Trophoblast cell (in vitro differentiated cells and primary cell): Measurements from ENCODE around the gene LRRIQ1.

ENCODE experiments used
- DNase-seq, 2 donors: peaks; one replicate each; pipeline ENCODE4 v3.0.0-alpha.2; 2016
- H2AFZ ChIP-seq: 2 replicates; pipeline ENCODE4 v1.6.1; 2013; ENCODE audit warnings: low read length, moderate library complexity, mild to moderate bottlenecking; ENCODE audit not compliant: insufficient read depth, poor library complexity
- H2AK5ac ChIP-seq: 2 replicates; pipeline ENCODE4 v1.6.1; 2013; ENCODE audit warnings: mild to moderate bottlenecking, low read length
- H2BK120ac ChIP-seq: 2 replicates; pipeline ENCODE4 v1.6.1; 2013; ENCODE audit warnings: low read length, mild to moderate bottlenecking, moderate library complexity; ENCODE audit not compliant: insufficient read depth, poor library complexity
- H2BK12ac ChIP-seq: 2 replicates; pipeline ENCODE4 v1.6.1; 2013; ENCODE audit warnings: mild to moderate bottlenecking, low read length, moderate library complexity
- H2BK5ac ChIP-seq: 2 replicates; pipeline ENCODE4 v1.6.1; 2013; ENCODE audit warnings: low read length, low read depth, moderate library complexity, mild to moderate bottlenecking; ENCODE audit not compliant: poor library complexity
- H3K14ac ChIP-seq: 2 replicates; pipeline ENCODE4 v1.6.1; 2013; ENCODE audit warnings: mild to moderate bottlenecking, low read length
- H3K18ac ChIP-seq: 2 replicates; pipeline ENCODE4 v1.6.1; 2013; ENCODE audit warnings: mild to moderate bottlenecking, low read length
- H3K23ac ChIP-seq: 2 replicates; pipeline ENCODE4 v1.6.1; 2013; ENCODE audit warnings: low read length
- H3K27ac ChIP-seq: 2 replicates; pipeline ENCODE4 v1.5.1; 2013; ENCODE audit warnings: low read depth, mild to moderate bottlenecking, inconsistent platforms, low read length, moderate library complexity
- H3K27me3 ChIP-seq: 2 replicates; pipeline ENCODE4 v1.6.1; 2013; ENCODE audit warnings: inconsistent platforms, mild to moderate bottlenecking, low read length, moderate library complexity; ENCODE audit not compliant: insufficient read depth
- H3K36me3 ChIP-seq, 2 experiments: 1 replicate in 1 of 2; 2 replicates in 1 of 2; pipeline ENCODE4 v1.6.1; 2013; ENCODE audit warnings: low read length in 2 of 2, mild to moderate bottlenecking in 2 of 2, moderate library complexity in 1 of 2; ENCODE audit not compliant: insufficient read depth in 2 of 2, control insufficient read depth in 1 of 2
- H3K4ac ChIP-seq: 2 replicates; pipeline ENCODE4 v1.6.1; 2013; ENCODE audit warnings: low read depth, mild to moderate bottlenecking, low read length, moderate library complexity
- H3K4me1 ChIP-seq, 2 experiments: 1 replicate in 1 of 2; 2 replicates in 1 of 2; pipeline ENCODE4 v1.6.1; 2013; ENCODE audit warnings: low read length in 2 of 2, mild to moderate bottlenecking in 2 of 2, moderate library complexity in 1 of 2; ENCODE audit not compliant: insufficient read depth in 2 of 2, control insufficient read depth in 1 of 2
- H3K4me2 ChIP-seq: 2 replicates; pipeline ENCODE4 v1.6.1; 2013; ENCODE audit warnings: inconsistent platforms, mild to moderate bottlenecking, low read length, moderate library complexity
- H3K4me3 ChIP-seq: 2 replicates; pipeline ENCODE4 v1.5.1; 2013; ENCODE audit warnings: mild to moderate bottlenecking, low read depth, low read length, inconsistent platforms
- H3K79me1 ChIP-seq: one replicate; pipeline ENCODE4 v1.6.1; 2013; ENCODE audit warnings: low read length
- H3K79me2 ChIP-seq: 2 replicates; pipeline ENCODE4 v1.6.1; 2013; ENCODE audit warnings: low read length, mild to moderate bottlenecking; ENCODE audit not compliant: control insufficient read depth, insufficient read depth, poor library complexity
- H3K9ac ChIP-seq: 2 replicates; pipeline ENCODE4 v1.6.1; 2013; ENCODE audit warnings: mild to moderate bottlenecking, low read length
- H3K9me3 ChIP-seq: 2 replicates; pipeline ENCODE4 v1.6.1; 2013; ENCODE audit warnings: low read depth, mild to moderate bottlenecking, control low read depth, inconsistent platforms, low read length; ENCODE audit not compliant: insufficient read depth
- H4K12ac ChIP-seq: 2 replicates; pipeline ENCODE4 v1.6.1; 2013; ENCODE audit warnings: low read depth, mild to moderate bottlenecking, low read length, moderate library complexity
- H4K8ac ChIP-seq: 2 replicates; pipeline ENCODE4 v1.6.1; 2013; ENCODE audit warnings: low read depth, mild to moderate bottlenecking, low read length, moderate library complexity
- H4K91ac ChIP-seq: one replicate; pipeline ENCODE4 v1.6.1; 2013; ENCODE audit warnings: low read depth, mild to moderate bottlenecking, low read length, moderate library complexity
- WGBS: extraction: QIAGEN DNeasy Blood & Tissue Kit; methylation state at CpG from one replicate; pipeline ENCODE4 v1.1.7; 2013; ENCODE audit warnings: missing lambda C conversion rate; ENCODE audit not compliant: insufficient read length, insufficient coverage; ENCODE audit errors: extremely low coverage; 5-methylcytosine and 5-hydroxymethylcytosine counted together

LRRIQ1 gene

GRCh38 chr12:85072826-85073225 lies 36.7 kb downstream of the LRRIQ1 start:
- H3K27ac ChIP-seq: no peak overlapping the region
- no peak overlapping the region for H2BK5ac ChIP-seq
- H3K36me3 ChIP-seq: no peaks in the 10 kb centered on the region
- no peaks in the 10 kb centered on the region for H3K27me3 ChIP-seq
- no peak overlapping the region for H3K4me2 ChIP-seq
- no peak overlapping the region for H2AK5ac ChIP-seq
- H3K14ac ChIP-seq: no peak overlapping the region
- no peak overlapping the region for H3K23ac ChIP-seq
- H3K4me1 ChIP-seq: no peaks in the 10 kb centered on the region
- no peak overlapping the region for H2BK120ac ChIP-seq
- H4K8ac ChIP-seq: no peak overlapping the region
- no peak overlapping the region for H3K18ac ChIP-seq
- no peak overlapping the region for H2AFZ ChIP-seq
- no peaks in the 10 kb centered on the region for H3K9me3 ChIP-seq
- H3K79me1 ChIP-seq: no peaks in the 10 kb centered on the region
- H4K12ac ChIP-seq: no peak overlapping the region
- H3K79me2 ChIP-seq: no peaks in the 10 kb centered on the region
- H3K4me3 ChIP-seq: no peak overlapping the region
- no peak overlapping the region for H2BK12ac ChIP-seq
- no peak overlapping the region for H3K4ac ChIP-seq
- no peak for DNase-seq
- H3K9ac ChIP-seq: no peak overlapping the region
- no peak overlapping the region for H4K91ac ChIP-seq
- WGBS: no CpG with 5 or more reads among the region's 1 CpG

GRCh38 chr12:85076688-85077430 lies 40.7 kb downstream of the LRRIQ1 start:
- no peak overlapping the region for H2AK5ac ChIP-seq
- H2BK5ac ChIP-seq: no peak overlapping the region

GRCh38 chr12:85085066-85085465 lies 48.9 kb downstream of the LRRIQ1 start:
- DNase-seq: no peak
- no peak overlapping the region for H2BK120ac ChIP-seq
- H3K14ac ChIP-seq: no peak overlapping the region
- H4K12ac ChIP-seq: no peak overlapping the region
- no peaks in the 10 kb centered on the region for H3K27me3 ChIP-seq
- H3K4me2 ChIP-seq: no peak overlapping the region
- H3K27ac ChIP-seq: no peak overlapping the region
- no peaks in the 10 kb centered on the region for H3K79me1 ChIP-seq
- WGBS: no CpG with 5 or more reads among the region's 5 CpGs
- no peak overlapping the region for H4K91ac ChIP-seq
- H3K9me3 ChIP-seq: no peaks in the 10 kb centered on the region
- H3K18ac ChIP-seq: no peak overlapping the region
- H4K8ac ChIP-seq: no peak overlapping the region
- H2BK12ac ChIP-seq: no peak overlapping the region
- H3K9ac ChIP-seq: no peak overlapping the region
- H2AK5ac ChIP-seq: no peak overlapping the region
- H2BK5ac ChIP-seq: no peak overlapping the region
- no peak overlapping the region for H3K4ac ChIP-seq
- H3K36me3 ChIP-seq: no peaks in the 10 kb centered on the region
- H3K23ac ChIP-seq: no peak overlapping the region
- no peaks in the 10 kb centered on the region for H3K4me1 ChIP-seq
- no peaks in the 10 kb centered on the region for H3K79me2 ChIP-seq
- no peak overlapping the region for H3K4me3 ChIP-seq
- no peak overlapping the region for H2AFZ ChIP-seq

More at GRCh38 chr12:85076688-85077430, 40.7 kb downstream of the LRRIQ1 start:
- no peaks in the 10 kb centered on the region for H3K27me3 ChIP-seq
- H4K91ac ChIP-seq: no peak overlapping the region
- no peak overlapping the region for H3K23ac ChIP-seq
- no peak overlapping the region for H2BK12ac ChIP-seq
- H3K4me2 ChIP-seq: no peak overlapping the region
- no peaks in the 10 kb centered on the region for H3K79me2 ChIP-seq
- H3K9me3 ChIP-seq: no peaks in the 10 kb centered on the region
- H2AFZ ChIP-seq: no peak overlapping the region
- H2BK120ac ChIP-seq: no peak overlapping the region
- no peaks in the 10 kb centered on the region for H3K36me3 ChIP-seq
- no peak overlapping the region for H3K9ac ChIP-seq
- WGBS: no CpG with 5 or more reads among the region's 1 CpG
- no peak overlapping the region for H4K12ac ChIP-seq
- H3K79me1 ChIP-seq: no peaks in the 10 kb centered on the region
- H3K4ac ChIP-seq: no peak overlapping the region
- H3K4me1 ChIP-seq: no peaks in the 10 kb centered on the region
- no peak overlapping the region for H3K18ac ChIP-seq
- DNase-seq: peak; percentile 5 to 66
- no peak overlapping the region for H3K14ac ChIP-seq
- H3K27ac ChIP-seq: no peak overlapping the region
- H3K4me3 ChIP-seq: no peak overlapping the region
- H4K8ac ChIP-seq: no peak overlapping the region

DNA sequence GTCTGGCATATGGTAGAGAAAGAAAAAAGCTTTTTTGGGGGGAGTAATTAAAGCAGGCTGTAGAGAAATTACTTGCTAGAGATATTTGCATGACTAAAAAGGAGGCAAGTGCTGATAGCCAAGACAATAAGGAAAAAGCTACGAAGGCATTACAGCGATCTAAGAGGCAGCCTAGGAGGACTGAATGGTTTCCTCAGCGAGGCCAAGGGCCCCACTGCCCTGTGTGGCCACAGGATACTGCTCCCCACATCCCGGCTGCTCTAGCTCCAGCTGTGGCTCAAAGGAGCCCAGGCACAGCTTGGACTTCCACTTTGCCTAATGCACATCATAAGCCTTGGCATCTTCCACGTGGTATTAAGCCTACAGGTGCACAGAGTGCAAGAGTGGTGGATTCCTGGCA lies 53.6 kb downstream of the LRRIQ1 start:
- no peak overlapping the region for H2BK5ac ChIP-seq
- no peaks in the 10 kb centered on the region for H3K27me3 ChIP-seq

More for the DNA sequence above, 53.6 kb downstream of the LRRIQ1 start:
- no peak for DNase-seq
- Histone ChIP-seq H3K27ac (no peak overlapping the region), H3K4me1 (no peaks in the 10 kb centered on the region), H3K4ac (no peak overlapping the region), H3K14ac (no peak overlapping the region), H3K23ac (no peak overlapping the region), H3K9ac (no peak overlapping the region), H3K9me3 (no peaks in the 10 kb centered on the region), H4K8ac (no peak overlapping the region), H3K79me2 (no peaks in the 10 kb centered on the region), H3K36me3 (no peaks in the 10 kb centered on the region), H4K12ac (no peak overlapping the region), H2BK120ac (no peak overlapping the region), H4K91ac (no peak overlapping the region), H3K79me1 (no peaks in the 10 kb centered on the region), H3K18ac (no peak overlapping the region), H3K4me2 (no peak overlapping the region), H2BK12ac (no peak overlapping the region), H2AFZ (no peak overlapping the region), H3K4me3 (no peak overlapping the region), H2AK5ac (no peak overlapping the region)
- WGBS: no CpG with 5 or more reads among the region's 5 CpGs
